Kidney tubule cell (primary cell): ENCODE results near the gene PLA2G15.

Source experiments
- DNase-seq: peaks from one replicate; pipeline ENCODE4 v3.0.0-alpha.2; 2018; ENCODE audit warnings: low spot score

PLA2G15 gene

DNA sequence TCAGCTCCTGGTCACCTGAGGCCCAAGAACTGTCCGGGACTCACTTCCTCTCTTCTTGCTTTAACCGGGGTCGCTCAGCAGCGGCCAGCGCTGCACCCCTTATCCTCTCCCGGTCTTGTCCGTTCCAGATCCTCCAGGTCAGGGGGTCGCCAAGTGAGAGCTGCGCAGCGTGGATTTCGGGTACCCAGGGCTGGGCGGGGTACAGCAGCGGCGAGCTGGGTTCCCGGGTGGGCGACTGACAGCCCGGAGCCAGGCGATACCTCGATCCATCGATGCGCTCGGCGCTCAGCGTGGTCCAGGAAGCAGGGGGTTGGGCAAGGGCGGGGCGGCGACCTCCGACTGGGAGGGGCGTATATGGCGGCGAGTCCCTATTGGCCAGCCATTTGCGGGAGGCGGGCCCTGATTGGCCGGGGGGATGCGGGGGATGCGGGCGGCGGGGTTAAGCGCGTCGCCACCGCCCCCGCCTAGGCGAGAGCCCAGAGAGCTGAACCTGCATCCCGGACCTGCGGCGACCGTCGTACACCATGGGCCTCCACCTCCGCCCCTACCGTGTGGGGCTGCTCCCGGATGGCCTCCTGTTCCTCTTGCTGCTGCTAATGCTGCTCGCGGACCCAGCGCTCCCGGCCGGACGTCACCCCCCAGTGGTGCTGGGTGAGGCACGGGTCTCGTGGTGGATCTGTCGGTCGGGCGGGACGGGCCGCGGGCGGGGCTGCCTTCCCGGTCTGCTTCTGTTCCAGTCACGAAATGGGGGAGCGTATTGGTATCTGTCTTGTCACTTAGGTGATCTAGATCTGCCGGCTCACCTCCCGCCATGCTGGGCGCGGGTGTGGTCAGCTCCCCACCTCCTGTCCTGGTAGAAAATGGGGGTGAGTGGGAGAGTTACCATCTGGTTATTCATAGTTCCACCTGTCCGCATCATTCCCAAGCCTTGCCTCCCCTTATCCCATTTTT lies at the start of gene PLA2G15:
Gene PLA2G15 (plus strand): TSS at position 471 of the 951 bp plus-strand sequence. CDS start 54 bp downstream, at position 525.
- peak; percentile 93 for DNase-seq

DNA sequence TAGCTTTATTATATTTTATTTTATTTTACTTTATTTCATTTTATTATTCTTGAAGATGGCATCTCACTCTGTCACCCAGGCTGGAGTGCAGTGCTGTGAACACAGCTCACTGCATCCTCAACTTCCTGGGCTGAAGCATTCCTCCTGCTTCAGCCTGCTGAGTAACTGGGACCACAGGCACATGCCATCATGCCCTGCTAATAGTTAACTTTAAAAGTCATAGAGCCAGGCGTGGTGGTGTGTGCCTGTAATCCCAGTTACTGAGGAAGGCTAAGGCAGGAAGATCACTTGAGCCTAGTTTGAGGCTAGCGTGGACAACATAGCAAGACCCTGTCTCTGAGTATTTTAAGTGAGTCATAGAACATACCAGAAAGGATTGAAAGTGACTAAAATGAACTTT lies 47.9 kb upstream of the PLA2G15 start:
- DNase-seq: peak; percentile 91

DNA sequence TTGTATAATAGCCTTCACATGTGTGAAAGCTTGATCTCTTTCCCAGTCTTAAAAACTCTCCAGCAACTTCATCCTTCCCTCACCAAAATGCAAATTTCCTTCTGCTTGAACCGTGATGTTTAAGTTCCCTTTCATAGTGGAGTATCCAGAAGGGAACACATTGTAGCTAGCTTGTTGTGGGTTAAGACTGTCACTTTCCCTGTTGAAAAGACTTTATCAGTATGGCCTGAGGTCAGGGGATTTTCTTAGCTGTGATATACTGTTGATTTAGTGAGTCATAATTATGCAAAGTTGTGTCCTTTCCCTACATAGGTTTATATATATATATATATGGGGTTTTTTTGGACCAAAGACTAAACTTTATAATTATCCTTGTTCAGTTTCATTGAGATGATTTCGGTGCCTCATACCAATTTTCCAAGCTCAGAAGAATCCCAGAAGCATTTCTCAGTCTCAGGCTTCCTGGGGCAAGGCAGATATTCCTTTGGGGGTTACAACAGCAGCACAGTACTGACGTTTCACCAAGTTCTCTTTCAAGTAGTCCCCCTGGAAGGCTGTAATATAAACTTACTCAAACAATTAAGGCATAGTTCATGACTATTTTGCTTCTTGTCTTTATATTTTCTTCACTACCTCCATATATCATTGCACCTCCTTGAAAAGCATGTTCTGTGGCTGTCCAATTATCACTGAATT lies 44.9 kb upstream of the PLA2G15 start:
- DNase-seq: no peak

GRCh38 chr16:68202091-68202519 lies 43.1 kb upstream of the PLA2G15 start:
- DNase-seq: no peak

DNA sequence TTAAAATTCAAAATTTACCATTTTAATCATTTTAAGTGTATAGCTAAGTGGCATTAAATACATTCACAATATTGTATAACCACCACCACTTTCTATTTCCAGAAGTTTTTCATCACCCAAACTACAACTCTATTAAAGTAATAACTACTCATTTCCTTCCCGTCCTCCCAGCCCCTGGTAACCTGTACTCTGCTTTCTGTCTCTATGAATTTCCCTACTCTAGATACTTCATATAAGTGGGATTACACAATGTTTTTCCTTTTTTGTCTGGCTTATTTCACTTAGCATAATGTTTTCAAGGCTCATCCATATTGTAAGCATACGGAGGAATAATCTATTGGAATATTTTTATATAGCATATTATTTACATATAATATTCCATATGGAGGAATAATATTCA lies 38.9 kb upstream of the PLA2G15 start:
- DNase-seq: no peak

DNA sequence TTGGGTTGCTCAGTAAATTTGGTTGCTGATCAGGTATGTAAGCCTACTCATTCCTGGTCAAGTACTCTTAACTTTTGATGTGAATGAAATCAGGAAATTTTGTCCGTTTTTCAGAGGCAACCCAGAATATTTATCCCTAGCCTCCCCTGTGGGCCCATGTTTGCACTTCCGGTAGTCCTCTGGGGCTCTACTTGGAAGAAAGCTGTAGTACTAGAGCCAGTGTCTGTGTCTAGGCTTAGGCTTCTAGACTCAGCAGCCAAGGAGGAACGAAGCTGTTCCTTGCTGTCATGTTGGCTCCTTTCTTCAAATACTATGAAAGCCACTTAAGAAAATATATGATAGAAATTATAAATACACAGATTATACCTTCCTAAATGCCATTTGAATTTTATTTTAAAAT lies 30.4 kb upstream of the PLA2G15 start:
- no peak for DNase-seq

GRCh38 chr16:68215302-68215701 lies 29.9 kb upstream of the PLA2G15 start:
- no peak for DNase-seq

DNA sequence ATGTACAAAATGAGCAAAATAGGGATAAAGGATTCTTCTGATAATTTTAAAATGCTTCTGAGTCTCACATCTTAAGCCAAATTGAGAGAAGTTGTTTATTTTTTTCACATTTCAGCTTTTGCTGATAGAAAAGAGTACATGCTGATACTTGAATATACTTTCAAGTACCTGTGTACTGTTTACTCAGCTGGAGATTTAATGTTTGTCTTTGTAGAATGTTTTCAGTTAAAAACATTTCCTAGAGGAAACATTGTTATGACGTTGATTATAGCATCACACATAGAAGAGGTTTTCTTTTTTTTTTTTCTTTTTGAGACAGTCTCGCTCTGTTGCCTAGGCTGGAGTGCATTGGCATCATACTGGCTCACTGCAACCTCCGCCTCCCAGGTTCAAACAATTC lies 28.9 kb upstream of the PLA2G15 start:
- no peak for DNase-seq

DNA sequence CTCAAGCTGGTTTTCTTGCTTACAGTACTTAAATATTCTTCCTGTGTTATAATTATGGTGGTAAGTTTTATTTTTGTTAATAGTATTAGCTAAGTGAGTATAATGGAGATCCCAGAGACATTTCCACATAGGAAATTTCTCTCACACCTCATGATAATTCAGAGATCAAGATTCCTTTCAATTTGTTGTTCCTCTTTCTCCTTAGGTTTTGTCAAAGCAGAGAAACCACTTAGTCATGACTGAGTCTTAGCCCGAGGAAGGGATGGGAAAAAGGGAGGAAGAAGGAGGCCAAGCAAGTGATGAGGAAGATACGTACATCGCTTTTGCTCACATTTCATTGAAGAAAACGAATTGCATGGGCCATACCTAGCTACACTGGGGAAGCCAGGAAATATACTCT lies 27.7 kb upstream of the PLA2G15 start:
- DNase-seq: no peak

GRCh38 chr16:68219725-68220351 lies 25.3 kb upstream of the PLA2G15 start:
- no peak for DNase-seq

- no peak for DNase-seq
These were observed 22.1 kb upstream of the PLA2G15 start for GRCh38 chr16:68223072-68223471.

DNA sequence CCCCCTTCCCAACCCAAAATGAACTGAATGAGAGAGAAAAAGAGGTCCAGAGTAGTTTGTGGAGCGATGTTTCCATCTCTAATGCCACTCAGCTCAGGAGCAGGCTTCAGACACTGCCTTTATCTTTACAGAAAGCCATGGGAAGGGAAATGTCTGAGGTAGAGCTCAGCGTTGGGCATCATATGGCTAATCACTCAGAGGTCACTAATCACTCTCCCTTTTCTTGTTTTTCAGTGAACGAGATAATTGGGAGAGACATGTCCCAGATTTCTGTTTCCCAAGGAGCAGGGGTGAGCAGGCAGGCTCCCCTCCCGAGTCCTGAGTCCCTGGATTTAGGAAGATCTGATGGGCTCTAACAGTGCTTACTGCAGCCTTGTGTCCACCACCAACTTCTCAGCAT lies 19.1 kb upstream of the PLA2G15 start:
- no peak for DNase-seq

DNA sequence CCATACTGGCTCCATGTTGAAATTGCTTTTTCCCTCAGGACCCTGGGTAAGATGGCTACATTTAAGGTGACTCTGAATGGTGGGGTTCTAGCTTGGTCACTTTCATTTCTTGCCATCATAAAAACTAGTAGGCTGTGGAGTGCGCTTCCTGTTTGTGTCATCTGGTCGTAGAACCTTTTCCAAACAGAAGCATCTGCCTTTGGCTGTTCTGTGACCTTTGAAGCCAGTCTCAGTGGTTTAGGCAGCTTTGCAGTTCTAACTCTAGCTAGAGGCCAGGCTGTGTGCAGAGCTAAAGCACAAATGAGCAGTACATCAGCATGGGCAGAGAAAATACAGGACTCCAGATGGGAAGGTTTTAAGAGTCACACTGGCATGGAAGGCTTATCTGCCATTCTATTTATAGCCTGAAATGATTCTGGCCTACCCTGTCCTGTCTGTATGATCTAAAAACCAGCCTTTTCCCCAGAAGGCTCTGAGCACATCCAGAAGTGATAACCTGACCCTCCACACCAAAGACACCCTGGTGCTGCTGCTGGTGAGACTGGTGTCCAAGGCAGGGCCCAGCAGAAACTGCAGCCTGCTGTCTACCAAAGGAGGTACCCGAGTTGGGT lies 17.9 kb upstream of the PLA2G15 start:
- DNase-seq: no peak

DNA sequence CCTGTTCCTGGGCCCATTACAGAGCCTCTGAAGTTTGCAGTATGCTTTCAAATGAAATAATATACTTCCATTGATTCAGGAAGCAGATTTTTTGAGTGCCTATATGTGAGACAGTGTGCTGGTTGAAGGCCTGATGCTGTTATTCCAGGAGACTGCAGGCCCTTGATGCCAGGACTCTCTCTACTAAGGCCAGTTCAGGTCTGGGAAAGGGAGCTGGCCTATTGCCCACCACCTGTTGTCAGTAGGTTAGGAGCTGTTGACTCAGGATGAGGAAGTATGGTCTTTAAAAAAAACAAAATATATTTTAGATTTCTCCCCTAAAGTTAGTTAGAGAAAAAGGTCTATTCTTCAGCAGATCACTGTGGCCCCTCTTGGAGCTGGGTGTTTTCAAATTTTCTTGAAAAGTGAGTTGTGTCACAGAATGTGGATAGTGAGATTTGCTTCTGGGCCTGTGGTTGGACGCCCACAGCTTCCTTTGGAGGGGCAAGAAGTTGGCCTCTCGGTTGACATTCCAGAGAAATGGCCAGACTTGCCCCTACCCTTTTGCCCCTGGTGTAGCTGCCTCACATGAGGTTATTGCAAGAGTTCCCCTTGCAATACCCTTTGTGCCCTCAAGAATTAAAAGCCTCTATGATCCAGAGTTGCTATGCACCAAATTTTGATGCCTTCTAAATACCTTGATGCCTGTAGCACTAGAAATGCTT lies 17.2 kb upstream of the PLA2G15 start:
- DNase-seq: no peak

GRCh38 chr16:68228652-68229051 lies 16.5 kb upstream of the PLA2G15 start:
- no peak for DNase-seq

DNA sequence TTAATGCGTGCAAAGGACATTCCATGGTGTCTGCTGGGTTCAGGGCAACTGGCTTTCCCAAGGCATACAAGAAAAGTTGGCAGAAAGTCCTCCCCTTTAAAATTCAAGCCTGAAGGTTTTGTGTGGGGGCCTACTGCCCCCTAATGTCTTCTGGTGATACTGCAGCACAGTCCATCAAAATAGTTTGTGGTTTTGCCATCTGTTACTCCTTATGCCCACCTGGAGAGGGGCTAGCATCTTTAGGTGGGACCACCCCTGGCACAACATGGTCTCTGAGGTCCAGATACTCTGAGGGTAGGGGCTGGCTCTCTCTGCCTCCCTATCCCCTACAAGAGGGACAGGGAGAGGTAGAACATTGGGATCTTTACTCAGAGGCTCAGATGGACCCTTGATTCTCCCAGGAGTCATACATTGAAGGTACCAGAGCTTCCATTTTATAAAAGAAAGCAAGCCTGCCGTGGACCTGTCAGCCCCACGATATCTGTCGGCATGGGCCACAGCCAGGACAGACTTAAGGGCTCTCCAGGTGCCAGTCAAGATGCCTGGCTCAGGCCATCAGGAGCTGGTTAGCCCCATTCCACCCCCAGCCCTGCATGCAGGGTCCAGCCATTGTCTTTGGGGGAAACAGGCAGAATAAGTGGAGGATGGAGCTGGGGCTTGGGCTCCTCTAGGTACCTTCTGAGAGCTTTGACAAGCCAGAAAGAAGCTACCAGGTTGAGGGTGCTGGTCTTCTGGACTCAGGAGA lies 15.6 kb upstream of the PLA2G15 start:
- DNase-seq: peak; percentile 70

GRCh38 chr16:68230176-68230571 lies 15.0 kb upstream of the PLA2G15 start:
- no peak for DNase-seq

GRCh38 chr16:68230956-68231355 lies 14.2 kb upstream of the PLA2G15 start:
- DNase-seq: no peak

GRCh38 chr16:68231384-68232136 lies 13.6 kb upstream of the PLA2G15 start:
- no peak for DNase-seq

DNA sequence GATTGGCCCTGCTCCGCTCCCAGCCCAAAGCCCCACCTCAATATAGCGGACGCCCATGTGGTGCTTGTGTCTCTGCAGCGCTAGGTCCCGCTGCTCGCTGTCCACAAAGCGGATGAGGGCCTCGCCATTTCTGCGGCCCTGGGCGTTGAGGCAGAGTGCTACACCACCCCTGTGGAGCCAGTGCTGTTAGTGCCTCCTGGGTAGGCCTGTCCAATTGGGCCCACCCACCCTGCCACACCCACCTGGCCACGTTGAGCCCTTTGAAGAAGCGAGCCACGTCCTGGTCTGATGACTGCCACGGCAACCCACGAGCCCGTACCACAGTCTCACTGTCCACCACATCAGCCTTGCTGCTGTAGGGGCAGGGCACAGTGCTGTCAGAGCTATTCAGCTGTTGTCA lies 12.8 kb upstream of the PLA2G15 start:
- DNase-seq: no peak
